Measurements from ENCODE around the gene TYSND1. TPM values are rescaled to one million over a fixed set of nuclear protein-coding genes. Genes with fewer than 3 reads are reported as not detected.
A peak's percentile ranks its signal among the peaks of the same experiment; 100 is the strongest.

TYSND1 gene
- total RNA-seq, 2 experiments from 2014 or later: 33.4 to 48.1 TPM

GRCh38 chr10:70144372-70145110, 2.0 kb downstream of the TYSND1 start:
- Histone ChIP-seq H3K4me1 (ENCODE audit: insufficient read depth, low read length, poor library complexity, severe bottlenecking) (peaks cover 17% of the 10 kb centered on the region), H3K4me3 (ENCODE audit: low read depth, low read length, poor library complexity, severe bottlenecking) (peak overlapping the region; percentile 76), H4K20me1 (ENCODE audit: insufficient read depth, low read length) (no peaks in the 10 kb centered on the region), H3K9me3 (ENCODE audit: low read length) (no peaks in the 10 kb centered on the region), H3K79me2 (ENCODE audit: insufficient read depth, low read depth, low read length) (no peaks in the 10 kb centered on the region; the same call in 1 of the 2 replicates), H3K9me2 (ENCODE audit: insufficient read depth, low read length) (no peaks in the 10 kb centered on the region), H3K36me3 (ENCODE audit: insufficient read depth, low read length) (peaks cover 17% of the 10 kb centered on the region), H3K27ac (ENCODE audit: low read depth, low read length, poor library complexity, severe bottlenecking) (no peak overlapping the region), H3K4me2 (ENCODE audit: low read length) (peak overlapping the region; percentile 90), H2AFZ (ENCODE audit: low read length) (no peak overlapping the region)
- BruUV-seq (replicated peaks): no TSS peak
- intact Hi-C loops (cut with micrococcal nuclease; ENCODE audit: unreplicated experiment): loop anchor here (10.0 kb wide), 1 partner anchor 220 kb away; no protein-coding TSS in a partner anchor
- ChIA-PET CTCF (ENCODE audit: unreplicated experiment) (no interaction called here), POLR2A (interaction anchor here (0.6 to 1.3 kb wide), 5 partner anchors 18 to 216 kb away, joined by 3 to 4 read pairs (median 3); no protein-coding TSS in a partner anchor)
- no peak for TF ChIP-seq EZH2phosphoT487 (IDR thresholded peaks at IDR 0.05; ENCODE audit: borderline replicate concordance, low read depth, low read length)
- DNase-seq (ENCODE audit: low spot score): no peak

GRCh38 chr10:70142555-70142954, 3.9 kb downstream of the TYSND1 start:
- CTCF ChIA-PET (ENCODE audit: unreplicated experiment): no interaction called here
- Histone ChIP-seq H3K27ac (ENCODE audit: low read depth, low read length, poor library complexity, severe bottlenecking) (no peak overlapping the region), H3K4me1 (ENCODE audit: insufficient read depth, low read length, poor library complexity, severe bottlenecking) (peaks cover 16% of the 10 kb centered on the region), H3K9me2 (ENCODE audit: insufficient read depth, low read length) (no peaks in the 10 kb centered on the region), H3K36me3 (ENCODE audit: insufficient read depth, low read length) (peaks cover 10% of the 10 kb centered on the region; the same call in 1 of the 2 replicates), H3K9me3 (ENCODE audit: low read length) (no peaks in the 10 kb centered on the region), H3K4me2 (ENCODE audit: low read length) (no peak overlapping the region), H3K4me3 (ENCODE audit: low read depth, low read length, poor library complexity, severe bottlenecking) (no peak overlapping the region), H2AFZ (ENCODE audit: low read length) (no peak overlapping the region), H4K20me1 (ENCODE audit: insufficient read depth, low read length) (no peaks in the 10 kb centered on the region), H3K79me2 (ENCODE audit: insufficient read depth, low read depth, low read length) (no peaks in the 10 kb centered on the region; the same call in 1 of the 2 replicates)
- DNase-seq (ENCODE audit: low spot score): no peak
- POLR2A ChIA-PET: no interaction called here
- BruUV-seq (replicated peaks): no TSS peak
- TF ChIP-seq CTCF (conservative IDR thresholded peaks at IDR 0.05; ENCODE audit: low read length): no peak
- TF ChIP-seq EZH2phosphoT487 (IDR thresholded peaks at IDR 0.05; ENCODE audit: borderline replicate concordance, low read depth, low read length): no peak
- intact Hi-C loops (cut with micrococcal nuclease; ENCODE audit: unreplicated experiment): loop anchor here (10.0 kb wide), 1 partner anchor 222 kb away; no protein-coding TSS in a partner anchor

GRCh38 chr10:70140297-70140696, 6.2 kb downstream of the TYSND1 start:
- no TSS peak for BruUV-seq (replicated peaks)
- TF ChIP-seq EZH2phosphoT487 (IDR thresholded peaks at IDR 0.05; ENCODE audit: borderline replicate concordance, low read depth, low read length): no peak
- TF ChIP-seq CTCF (conservative IDR thresholded peaks at IDR 0.05; ENCODE audit: low read length): no peak
- intact Hi-C loops (cut with micrococcal nuclease; ENCODE audit: unreplicated experiment): loop anchor here (10.0 kb wide), 1 partner anchor 225 kb away; no protein-coding TSS in a partner anchor
- Histone ChIP-seq H2AFZ (ENCODE audit: low read length) (no peak overlapping the region), H3K9me2 (ENCODE audit: insufficient read depth, low read length) (no peaks in the 10 kb centered on the region), H3K4me1 (ENCODE audit: insufficient read depth, low read length, poor library complexity, severe bottlenecking) (peaks cover 8% of the 10 kb centered on the region), H3K27ac (ENCODE audit: low read depth, low read length, poor library complexity, severe bottlenecking) (no peak overlapping the region), H3K79me2 (ENCODE audit: insufficient read depth, low read depth, low read length) (no peaks in the 10 kb centered on the region; the same call in 1 of the 2 replicates), H3K9me3 (ENCODE audit: low read length) (no peaks in the 10 kb centered on the region), H3K4me3 (ENCODE audit: low read depth, low read length, poor library complexity, severe bottlenecking) (no peak overlapping the region), H4K20me1 (ENCODE audit: insufficient read depth, low read length) (no peaks in the 10 kb centered on the region), H3K4me2 (ENCODE audit: low read length) (no peak overlapping the region), H3K36me3 (ENCODE audit: insufficient read depth, low read length) (peaks cover 10% of the 10 kb centered on the region; the same call in 1 of the 2 replicates)
- POLR2A ChIA-PET: interaction anchor here (0.6 to 0.8 kb wide), 2 partner anchors 25 to 29 kb away, joined by 3 read pairs; no protein-coding TSS in a partner anchor
- CTCF ChIA-PET (ENCODE audit: unreplicated experiment): no interaction called here
- DNase-seq (ENCODE audit: low spot score): no peak

All from OCI-LY7 (cell line).